Measurements from ENCODE around the gene GADD45B.

Gene GADD45B

DNA sequence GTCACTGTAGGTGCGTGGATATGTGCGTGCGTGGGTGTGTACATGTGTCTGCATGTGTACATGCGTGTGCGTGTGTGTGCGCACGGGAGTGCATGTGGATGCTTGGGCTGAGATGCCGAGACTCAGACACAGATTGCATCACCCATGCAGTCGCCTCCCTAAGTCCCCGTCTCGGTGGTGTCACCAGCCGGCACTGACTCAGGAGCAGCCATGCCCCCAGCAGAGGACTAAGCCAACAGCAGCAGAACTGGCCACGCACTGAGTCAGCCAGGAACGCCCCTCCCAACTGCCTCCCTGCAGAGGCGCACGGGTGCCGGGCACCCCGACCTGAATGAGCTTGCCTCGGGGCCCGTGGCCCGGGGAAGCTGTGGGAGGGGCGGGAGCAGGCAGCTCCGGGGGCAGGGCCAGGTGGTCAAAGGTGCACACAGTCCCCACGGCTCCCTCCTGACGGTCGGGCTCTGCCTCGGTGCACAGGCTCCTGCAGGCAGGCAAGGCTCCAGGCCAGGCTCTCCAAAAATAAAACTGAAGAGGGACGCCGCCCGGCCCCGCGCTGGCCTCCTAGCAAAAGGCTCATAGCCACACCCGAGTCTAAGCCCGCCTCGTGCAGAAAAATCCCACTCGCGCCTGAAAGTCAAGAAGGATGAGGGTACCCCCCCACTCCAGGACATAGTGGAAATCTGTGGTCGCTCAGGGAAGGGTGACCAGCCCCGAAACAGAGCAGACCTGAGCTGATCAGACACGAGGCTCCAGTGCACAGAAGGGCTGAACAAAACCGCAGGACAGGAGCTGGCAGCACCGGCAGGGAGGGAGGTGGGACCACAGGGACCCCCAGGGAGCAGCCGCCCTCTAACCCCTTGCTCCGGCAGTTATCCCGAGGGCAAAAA, 49.2 kb downstream of the GADD45B start (continued):
- TF ChIP-seq, protein P1, sequence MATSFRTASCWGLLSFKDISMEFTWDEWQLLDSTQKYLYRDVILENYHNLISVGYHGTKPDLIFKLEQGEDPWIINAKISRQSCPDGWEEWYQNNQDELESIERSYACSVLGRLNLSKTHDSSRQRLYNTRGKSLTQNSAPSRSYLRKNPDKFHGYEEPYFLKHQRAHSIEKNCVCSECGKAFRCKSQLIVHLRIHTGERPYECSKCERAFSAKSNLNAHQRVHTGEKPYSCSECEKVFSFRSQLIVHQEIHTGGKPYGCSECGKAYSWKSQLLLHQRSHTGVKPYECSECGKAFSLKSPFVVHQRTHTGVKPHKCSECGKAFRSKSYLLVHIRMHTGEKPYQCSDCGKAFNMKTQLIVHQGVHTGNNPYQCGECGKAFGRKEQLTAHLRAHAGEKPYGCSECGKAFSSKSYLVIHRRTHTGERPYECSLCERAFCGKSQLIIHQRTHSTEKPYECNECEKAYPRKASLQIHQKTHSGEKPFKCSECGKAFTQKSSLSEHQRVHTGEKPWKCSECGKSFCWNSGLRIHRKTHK (tag by site-specific recombination; IDR thresholded peaks at IDR 0.05) = no peak
- TF ChIP-seq, protein P2, sequence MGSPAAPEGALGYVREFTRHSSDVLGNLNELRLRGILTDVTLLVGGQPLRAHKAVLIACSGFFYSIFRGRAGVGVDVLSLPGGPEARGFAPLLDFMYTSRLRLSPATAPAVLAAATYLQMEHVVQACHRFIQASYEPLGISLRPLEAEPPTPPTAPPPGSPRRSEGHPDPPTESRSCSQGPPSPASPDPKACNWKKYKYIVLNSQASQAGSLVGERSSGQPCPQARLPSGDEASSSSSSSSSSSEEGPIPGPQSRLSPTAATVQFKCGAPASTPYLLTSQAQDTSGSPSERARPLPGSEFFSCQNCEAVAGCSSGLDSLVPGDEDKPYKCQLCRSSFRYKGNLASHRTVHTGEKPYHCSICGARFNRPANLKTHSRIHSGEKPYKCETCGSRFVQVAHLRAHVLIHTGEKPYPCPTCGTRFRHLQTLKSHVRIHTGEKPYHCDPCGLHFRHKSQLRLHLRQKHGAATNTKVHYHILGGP (tag by site-specific recombination; IDR thresholded peaks at IDR 0.05) = no peak
- TF ChIP-seq, protein P3, sequence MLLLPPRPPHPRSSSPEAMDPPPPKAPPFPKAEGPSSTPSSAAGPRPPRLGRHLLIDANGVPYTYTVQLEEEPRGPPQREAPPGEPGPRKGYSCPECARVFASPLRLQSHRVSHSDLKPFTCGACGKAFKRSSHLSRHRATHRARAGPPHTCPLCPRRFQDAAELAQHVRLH (tag by site-specific recombination; IDR thresholded peaks at IDR 0.05) = no peak
- TF ChIP-seq ZNF664 (tag by site-specific recombination; IDR thresholded peaks at IDR 0.05) (no peak), ZNF426 (tag by site-specific recombination; IDR thresholded peaks at IDR 0.05) (no peak), HOXD13 (CRISPR knock-in tag; IDR thresholded peaks at IDR 0.05; ENCODE audit: borderline replicate concordance) (no peak), ZNF768 (tag by site-specific recombination; IDR thresholded peaks at IDR 0.05) (no peak; the same call in 1 of the 2 replicates), RBAK (tag by site-specific recombination; IDR thresholded peaks at IDR 0.05) (no peak), SCRT1 (tag by site-specific recombination; IDR thresholded peaks at IDR 0.05; ENCODE audit: borderline replicate concordance) (no peak), ZNF155 (tag by site-specific recombination; IDR thresholded peaks at IDR 0.05) (no peak), GLI2 (tag by site-specific recombination; IDR thresholded peaks at IDR 0.05; ENCODE audit: borderline replicate concordance, low read depth) (no peak), ZNF530 (tag by site-specific recombination; IDR thresholded peaks at IDR 0.05; ENCODE audit: low read depth) (no peak), ZNF211 (tag by site-specific recombination; IDR thresholded peaks at IDR 0.05; ENCODE audit: low read depth) (no peak), ZNF747 (tag by site-specific recombination; IDR thresholded peaks at IDR 0.05) (no peak), MYNN (tag by site-specific recombination; IDR thresholded peaks at IDR 0.05; ENCODE audit: borderline replicate concordance) (no peak), ZFHX2 (tag by site-specific recombination; conservative IDR thresholded peaks at IDR 0.05) (peak; percentile 63), ZNF707 (tag by site-specific recombination; IDR thresholded peaks at IDR 0.05) (no peak), BCL11B (tag by site-specific recombination; IDR thresholded peaks at IDR 0.05; ENCODE audit: low read depth) (no peak), ZNF670 (tag by site-specific recombination; IDR thresholded peaks at IDR 0.05; ENCODE audit: low read depth) (no peak), HOXA7 (CRISPR knock-in tag; IDR thresholded peaks at IDR 0.05; ENCODE audit: borderline replicate concordance) (no peak), KLF10 (tag by site-specific recombination; IDR thresholded peaks at IDR 0.05) (peak; percentile 19; the same call in 1 of the 2 replicates)
- TF ChIP-seq, protein P4, sequence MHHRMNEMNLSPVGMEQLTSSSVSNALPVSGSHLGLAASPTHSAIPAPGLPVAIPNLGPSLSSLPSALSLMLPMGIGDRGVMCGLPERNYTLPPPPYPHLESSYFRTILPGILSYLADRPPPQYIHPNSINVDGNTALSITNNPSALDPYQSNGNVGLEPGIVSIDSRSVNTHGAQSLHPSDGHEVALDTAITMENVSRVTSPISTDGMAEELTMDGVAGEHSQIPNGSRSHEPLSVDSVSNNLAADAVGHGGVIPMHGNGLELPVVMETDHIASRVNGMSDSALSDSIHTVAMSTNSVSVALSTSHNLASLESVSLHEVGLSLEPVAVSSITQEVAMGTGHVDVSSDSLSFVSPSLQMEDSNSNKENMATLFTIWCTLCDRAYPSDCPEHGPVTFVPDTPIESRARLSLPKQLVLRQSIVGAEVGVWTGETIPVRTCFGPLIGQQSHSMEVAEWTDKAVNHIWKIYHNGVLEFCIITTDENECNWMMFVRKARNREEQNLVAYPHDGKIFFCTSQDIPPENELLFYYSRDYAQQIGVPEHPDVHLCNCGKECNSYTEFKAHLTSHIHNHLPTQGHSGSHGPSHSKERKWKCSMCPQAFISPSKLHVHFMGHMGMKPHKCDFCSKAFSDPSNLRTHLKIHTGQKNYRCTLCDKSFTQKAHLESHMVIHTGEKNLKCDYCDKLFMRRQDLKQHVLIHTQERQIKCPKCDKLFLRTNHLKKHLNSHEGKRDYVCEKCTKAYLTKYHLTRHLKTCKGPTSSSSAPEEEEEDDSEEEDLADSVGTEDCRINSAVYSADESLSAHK (tag by site-specific recombination; IDR thresholded peaks at IDR 0.05) = peak; percentile 42; the same call in 1 of the 2 replicates
- TF ChIP-seq, protein P5, sequence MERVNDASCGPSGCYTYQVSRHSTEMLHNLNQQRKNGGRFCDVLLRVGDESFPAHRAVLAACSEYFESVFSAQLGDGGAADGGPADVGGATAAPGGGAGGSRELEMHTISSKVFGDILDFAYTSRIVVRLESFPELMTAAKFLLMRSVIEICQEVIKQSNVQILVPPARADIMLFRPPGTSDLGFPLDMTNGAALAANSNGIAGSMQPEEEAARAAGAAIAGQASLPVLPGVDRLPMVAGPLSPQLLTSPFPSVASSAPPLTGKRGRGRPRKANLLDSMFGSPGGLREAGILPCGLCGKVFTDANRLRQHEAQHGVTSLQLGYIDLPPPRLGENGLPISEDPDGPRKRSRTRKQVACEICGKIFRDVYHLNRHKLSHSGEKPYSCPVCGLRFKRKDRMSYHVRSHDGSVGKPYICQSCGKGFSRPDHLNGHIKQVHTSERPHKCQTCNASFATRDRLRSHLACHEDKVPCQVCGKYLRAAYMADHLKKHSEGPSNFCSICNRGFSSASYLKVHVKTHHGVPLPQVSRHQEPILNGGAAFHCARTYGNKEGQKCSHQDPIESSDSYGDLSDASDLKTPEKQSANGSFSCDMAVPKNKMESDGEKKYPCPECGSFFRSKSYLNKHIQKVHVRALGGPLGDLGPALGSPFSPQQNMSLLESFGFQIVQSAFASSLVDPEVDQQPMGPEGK (tag by site-specific recombination; IDR thresholded peaks at IDR 0.05) = peak; percentile 97
- TF ChIP-seq, protein P6, sequence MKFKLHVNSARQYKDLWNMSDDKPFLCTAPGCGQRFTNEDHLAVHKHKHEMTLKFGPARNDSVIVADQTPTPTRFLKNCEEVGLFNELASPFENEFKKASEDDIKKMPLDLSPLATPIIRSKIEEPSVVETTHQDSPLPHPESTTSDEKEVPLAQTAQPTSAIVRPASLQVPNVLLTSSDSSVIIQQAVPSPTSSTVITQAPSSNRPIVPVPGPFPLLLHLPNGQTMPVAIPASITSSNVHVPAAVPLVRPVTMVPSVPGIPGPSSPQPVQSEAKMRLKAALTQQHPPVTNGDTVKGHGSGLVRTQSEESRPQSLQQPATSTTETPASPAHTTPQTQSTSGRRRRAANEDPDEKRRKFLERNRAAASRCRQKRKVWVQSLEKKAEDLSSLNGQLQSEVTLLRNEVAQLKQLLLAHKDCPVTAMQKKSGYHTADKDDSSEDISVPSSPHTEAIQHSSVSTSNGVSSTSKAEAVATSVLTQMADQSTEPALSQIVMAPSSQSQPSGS (tag by site-specific recombination; IDR thresholded peaks at IDR 0.05; ENCODE audit: low read depth) = no peak
- TF ChIP-seq, protein P7, sequence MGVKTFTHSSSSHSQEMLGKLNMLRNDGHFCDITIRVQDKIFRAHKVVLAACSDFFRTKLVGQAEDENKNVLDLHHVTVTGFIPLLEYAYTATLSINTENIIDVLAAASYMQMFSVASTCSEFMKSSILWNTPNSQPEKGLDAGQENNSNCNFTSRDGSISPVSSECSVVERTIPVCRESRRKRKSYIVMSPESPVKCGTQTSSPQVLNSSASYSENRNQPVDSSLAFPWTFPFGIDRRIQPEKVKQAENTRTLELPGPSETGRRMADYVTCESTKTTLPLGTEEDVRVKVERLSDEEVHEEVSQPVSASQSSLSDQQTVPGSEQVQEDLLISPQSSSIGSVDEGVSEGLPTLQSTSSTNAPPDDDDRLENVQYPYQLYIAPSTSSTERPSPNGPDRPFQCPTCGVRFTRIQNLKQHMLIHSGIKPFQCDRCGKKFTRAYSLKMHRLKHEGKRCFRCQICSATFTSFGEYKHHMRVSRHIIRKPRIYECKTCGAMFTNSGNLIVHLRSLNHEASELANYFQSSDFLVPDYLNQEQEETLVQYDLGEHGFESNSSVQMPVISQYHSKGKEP (tag by site-specific recombination; IDR thresholded peaks at IDR 0.05) = peak; percentile 39; the same call in 1 of the 2 replicates
- TF ChIP-seq, protein P8, sequence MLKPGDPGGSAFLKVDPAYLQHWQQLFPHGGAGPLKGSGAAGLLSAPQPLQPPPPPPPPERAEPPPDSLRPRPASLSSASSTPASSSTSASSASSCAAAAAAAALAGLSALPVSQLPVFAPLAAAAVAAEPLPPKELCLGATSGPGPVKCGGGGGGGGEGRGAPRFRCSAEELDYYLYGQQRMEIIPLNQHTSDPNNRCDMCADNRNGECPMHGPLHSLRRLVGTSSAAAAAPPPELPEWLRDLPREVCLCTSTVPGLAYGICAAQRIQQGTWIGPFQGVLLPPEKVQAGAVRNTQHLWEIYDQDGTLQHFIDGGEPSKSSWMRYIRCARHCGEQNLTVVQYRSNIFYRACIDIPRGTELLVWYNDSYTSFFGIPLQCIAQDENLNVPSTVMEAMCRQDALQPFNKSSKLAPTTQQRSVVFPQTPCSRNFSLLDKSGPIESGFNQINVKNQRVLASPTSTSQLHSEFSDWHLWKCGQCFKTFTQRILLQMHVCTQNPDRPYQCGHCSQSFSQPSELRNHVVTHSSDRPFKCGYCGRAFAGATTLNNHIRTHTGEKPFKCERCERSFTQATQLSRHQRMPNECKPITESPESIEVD (tag by site-specific recombination; IDR thresholded peaks at IDR 0.05) = no peak

Data from HEK293 (cell line).